OCI-LY7 (cell line): ENCODE data around the gene RBKS.

Source experiments
- CTCF ChIP-seq: fragments of 200-600 bp; sonication (generic); conservative IDR thresholded peaks from 2 replicates; pipeline ENCODE4 v1.5.1; 2014; ENCODE audit warnings: mild to moderate bottlenecking, antibody characterized with exemption, low read length, moderate library complexity, mixed read lengths
- EZH2phosphoT487 ChIP-seq: fragments of 200-600 bp; sonication (generic); IDR thresholded peaks from 2 replicates; pipeline ENCODE4 v1.6.1; 2018; ENCODE audit warnings: low read depth, borderline replicate concordance, mild to moderate bottlenecking, mixed run types, antibody characterized with exemption, low read length, moderate library complexity, mixed read lengths

- TF ChIP-seq CTCF (no peak), EZH2phosphoT487 (no peak)
Measured at GRCh38 chr2:27849558-27850205, 40.5 kb downstream of the RBKS start.
